HepG2 (cell line): Measurements from ENCODE around the gene PCCB. TPM values are rescaled to one million over a fixed set of nuclear protein-coding genes. Genes with fewer than 3 reads are reported as not detected.

Experiments
- AHR ChIP-seq: IDR thresholded peaks from 2 replicates; pipeline ENCODE4 v1.6.1; 2018; ENCODE audit warnings: missing genetic modification reagents, missing compliant biosample characterization
- CREB3 ChIP-seq: sonication (generic); formaldehyde crosslinking; IDR thresholded peaks from 2 replicates; pipeline ENCODE4 v1.5.0; 2020; ENCODE audit warnings: missing genetic modification reagents
- FOXO1 ChIP-seq: sonication (generic); formaldehyde crosslinking; IDR thresholded peaks from 2 replicates; pipeline ENCODE4 v1.4.0; 2020; ENCODE audit warnings: missing genetic modification reagents
- HNF4G ChIP-seq, 2 experiments: sonication (generic) in 1 of 2; formaldehyde crosslinking in 1 of 2; IDR thresholded peaks; 2 replicates each; pipeline versions ENCODE4 v1.4.0 to v1.6.1; 2011 to 2020; ENCODE audit warnings: borderline replicate concordance in 2 of 2, low read depth in 2 of 2, mild to moderate bottlenecking in 2 of 2, low read length in 1 of 2, missing genetic modification reagents in 1 of 2, moderate library complexity in 1 of 2
- HOXA5 ChIP-seq: sonication (generic); formaldehyde crosslinking; IDR thresholded peaks from 2 replicates; pipeline ENCODE4 v1.4.0; 2020; ENCODE audit warnings: missing genetic modification reagents
- ISL2 ChIP-seq: sonication (generic); formaldehyde crosslinking; IDR thresholded peaks from 2 replicates; pipeline ENCODE4 v1.5.0; 2020; ENCODE audit warnings: missing genetic modification reagents
- LBX2 ChIP-seq: sonication (generic); formaldehyde crosslinking; IDR thresholded peaks from 2 replicates; pipeline ENCODE4 v1.5.0; 2020; ENCODE audit warnings: missing genetic modification reagents, mild to moderate bottlenecking, borderline replicate concordance
- PRDM15 ChIP-seq: sonication (generic); formaldehyde crosslinking; IDR thresholded peaks from 2 replicates; pipeline ENCODE4 v1.4.0; 2020; ENCODE audit warnings: missing genetic modification reagents
- REL ChIP-seq: sonication (generic); formaldehyde crosslinking; conservative IDR thresholded peaks from 2 replicates; pipeline ENCODE4 v1.8.0; 2022; ENCODE audit warnings: mild to moderate bottlenecking, missing genetic modification reagents, moderate library complexity
- SKIL ChIP-seq: sonication (generic); formaldehyde crosslinking; IDR thresholded peaks from 2 replicates; pipeline ENCODE4 v1.8.0; 2022; ENCODE audit warnings: missing genetic modification reagents, mild to moderate bottlenecking, moderate library complexity, borderline replicate concordance
- SRY ChIP-seq: sonication (generic); formaldehyde crosslinking; IDR thresholded peaks from 2 replicates; pipeline ENCODE4 v1.8.0; 2022; ENCODE audit warnings: mild to moderate bottlenecking, missing genetic modification reagents
- TGIF2 ChIP-seq: IDR thresholded peaks from 2 replicates; pipeline ENCODE4 v1.6.1; 2016; ENCODE audit warnings: control low read depth, missing compliant biosample characterization
- ZMYM3 ChIP-seq: sonication (generic); formaldehyde crosslinking; IDR thresholded peaks from 2 replicates; pipeline ENCODE4 v1.5.1; 2020; ENCODE audit warnings: mild to moderate bottlenecking, missing genetic modification reagents
- ZNF432 ChIP-seq: sonication (generic); formaldehyde crosslinking; IDR thresholded peaks from 2 replicates; pipeline ENCODE4 v1.5.0; 2020; ENCODE audit warnings: missing genetic modification reagents, mild to moderate bottlenecking, borderline replicate concordance
- polyA plus RNA-seq, 8 experiments: library from polyadenylated mRNA; depleted of rRNA in 3 of 8; stranded (reverse) in 7 of 8; unstranded in 1 of 8; fragments of >200 nt; fragmentation: Illumina TruSeq in 4 of 8; extraction: Trizol in 4 of 8; gene quantifications; 2 replicates each; pipeline versions ENCODE4 v1.2.1 to v1.2.3, GENCODE V29; 2011 to 2016; ENCODE audit warnings: low read depth in 4 of 8, missing spikeins in 1 of 8, mixed read lengths in 1 of 8; ENCODE audit not compliant: insufficient read depth in 1 of 8
- total RNA-seq, 5 experiments: library from RNA; depleted of rRNA; stranded (reverse); fragments of >200 nt; fragmentation: Illumina TruSeq; extraction: Trizol; gene quantifications; 2 replicates each; pipeline ENCODE4 v1.2.3, GENCODE V29; 2016; ENCODE audit warnings: low read depth in 1 of 5
- TF ChIP-seq, protein P1 (sequence below): sonication (generic); formaldehyde crosslinking; IDR thresholded peaks from 2 replicates; pipeline ENCODE4 v1.9.0; 2021; ENCODE audit warnings: mild to moderate bottlenecking, missing genetic modification reagents

PCCB gene
- total and polyA plus RNA-seq, 2 of the 13 experiments (the other 11 are each of a cell fraction or from before 2014, with no cell fraction given) = 84.1 to 88.7 TPM

DNA sequence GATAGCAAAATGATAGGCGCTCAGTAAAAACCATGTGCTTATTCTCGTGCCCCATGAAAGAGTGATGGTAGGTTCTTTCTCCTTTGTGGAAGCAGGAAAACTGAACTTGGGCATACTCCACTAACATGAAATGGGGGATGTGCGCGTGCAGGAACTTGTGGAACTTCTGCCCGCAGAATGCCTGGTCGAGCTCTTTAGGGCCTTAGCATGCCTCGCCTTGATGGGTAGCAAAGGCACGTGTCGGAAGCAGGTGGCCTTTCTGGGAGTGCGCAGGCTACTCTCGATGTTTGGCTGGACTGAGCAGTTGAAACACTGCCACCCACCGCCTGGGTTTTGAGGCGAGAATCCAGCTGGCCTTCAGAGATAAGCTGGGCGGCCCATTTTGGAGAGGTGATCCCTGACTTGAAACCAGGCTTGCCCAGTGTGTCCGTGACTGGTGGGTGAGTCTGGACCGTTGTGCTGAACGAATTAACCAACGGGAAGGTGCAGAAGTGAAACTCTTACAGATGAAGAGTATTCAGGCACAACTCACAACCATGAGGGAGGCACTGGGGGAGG, 842 bp downstream of the PCCB start (continued):
- TF ChIP-seq SRY (peak; percentile 82), FOXO1 (peak; percentile 27; the same call in 1 of the 2 replicates), ZMYM3 (no peak), AHR (CRISPR knock-in tag) (peak; percentile 70; the same call in 1 of the 2 replicates), HOXA5 (0 out of 2 replicates have a peak, but pooled peaks have one; percentile 67), ISL2 (CRISPR knock-in tag) (no peak), HNF4G (IDR thresholded peaks at IDR 0.05; ENCODE audit: borderline replicate concordance, low read depth, low read length) (no peak), HNF4G (CRISPR knock-in tag; IDR thresholded peaks at IDR 0.05; ENCODE audit: borderline replicate concordance, low read depth) (no peak), SKIL (CRISPR knock-in tag) (no peak), PRDM15 (CRISPR knock-in tag) (peak; percentile 70), REL (CRISPR knock-in tag) (no peak; the same call in 1 of the 2 replicates), ZNF432 (no peak), CREB3 (CRISPR knock-in tag) (peak; percentile 90; the same call in 1 of the 2 replicates), TGIF2 (CRISPR knock-in tag) (peak; percentile 94), LBX2 (CRISPR knock-in tag) (peak; percentile 94; the same call in 1 of the 2 replicates)
- TF ChIP-seq, protein P1, sequence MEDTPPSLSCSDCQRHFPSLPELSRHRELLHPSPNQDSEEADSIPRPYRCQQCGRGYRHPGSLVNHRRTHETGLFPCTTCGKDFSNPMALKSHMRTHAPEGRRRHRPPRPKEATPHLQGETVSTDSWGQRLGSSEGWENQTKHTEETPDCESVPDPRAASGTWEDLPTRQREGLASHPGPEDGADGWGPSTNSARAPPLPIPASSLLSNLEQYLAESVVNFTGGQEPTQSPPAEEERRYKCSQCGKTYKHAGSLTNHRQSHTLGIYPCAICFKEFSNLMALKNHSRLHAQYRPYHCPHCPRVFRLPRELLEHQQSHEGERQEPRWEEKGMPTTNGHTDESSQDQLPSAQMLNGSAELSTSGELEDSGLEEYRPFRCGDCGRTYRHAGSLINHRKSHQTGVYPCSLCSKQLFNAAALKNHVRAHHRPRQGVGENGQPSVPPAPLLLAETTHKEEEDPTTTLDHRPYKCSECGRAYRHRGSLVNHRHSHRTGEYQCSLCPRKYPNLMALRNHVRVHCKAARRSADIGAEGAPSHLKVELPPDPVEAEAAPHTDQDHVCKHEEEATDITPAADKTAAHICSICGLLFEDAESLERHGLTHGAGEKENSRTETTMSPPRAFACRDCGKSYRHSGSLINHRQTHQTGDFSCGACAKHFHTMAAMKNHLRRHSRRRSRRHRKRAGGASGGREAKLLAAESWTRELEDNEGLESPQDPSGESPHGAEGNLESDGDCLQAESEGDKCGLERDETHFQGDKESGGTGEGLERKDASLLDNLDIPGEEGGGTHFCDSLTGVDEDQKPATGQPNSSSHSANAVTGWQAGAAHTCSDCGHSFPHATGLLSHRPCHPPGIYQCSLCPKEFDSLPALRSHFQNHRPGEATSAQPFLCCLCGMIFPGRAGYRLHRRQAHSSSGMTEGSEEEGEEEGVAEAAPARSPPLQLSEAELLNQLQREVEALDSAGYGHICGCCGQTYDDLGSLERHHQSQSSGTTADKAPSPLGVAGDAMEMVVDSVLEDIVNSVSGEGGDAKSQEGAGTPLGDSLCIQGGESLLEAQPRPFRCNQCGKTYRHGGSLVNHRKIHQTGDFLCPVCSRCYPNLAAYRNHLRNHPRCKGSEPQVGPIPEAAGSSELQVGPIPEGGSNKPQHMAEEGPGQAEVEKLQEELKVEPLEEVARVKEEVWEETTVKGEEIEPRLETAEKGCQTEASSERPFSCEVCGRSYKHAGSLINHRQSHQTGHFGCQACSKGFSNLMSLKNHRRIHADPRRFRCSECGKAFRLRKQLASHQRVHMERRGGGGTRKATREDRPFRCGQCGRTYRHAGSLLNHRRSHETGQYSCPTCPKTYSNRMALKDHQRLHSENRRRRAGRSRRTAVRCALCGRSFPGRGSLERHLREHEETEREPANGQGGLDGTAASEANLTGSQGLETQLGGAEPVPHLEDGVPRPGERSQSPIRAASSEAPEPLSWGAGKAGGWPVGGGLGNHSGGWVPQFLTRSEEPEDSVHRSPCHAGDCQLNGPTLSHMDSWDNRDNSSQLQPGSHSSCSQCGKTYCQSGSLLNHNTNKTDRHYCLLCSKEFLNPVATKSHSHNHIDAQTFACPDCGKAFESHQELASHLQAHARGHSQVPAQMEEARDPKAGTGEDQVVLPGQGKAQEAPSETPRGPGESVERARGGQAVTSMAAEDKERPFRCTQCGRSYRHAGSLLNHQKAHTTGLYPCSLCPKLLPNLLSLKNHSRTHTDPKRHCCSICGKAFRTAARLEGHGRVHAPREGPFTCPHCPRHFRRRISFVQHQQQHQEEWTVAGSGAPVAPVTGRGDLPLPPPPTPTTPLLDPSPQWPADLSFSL = no peak
